Lower leg skin (tissue), 4 donors: ENCODE measurements around the gene RAB11FIP5. TPM values are rescaled to one million over a fixed set of nuclear protein-coding genes. Genes with fewer than 3 reads are reported as not detected.
A peak's percentile ranks its signal among the peaks of the same experiment; 100 is the strongest.

ENCODE experiments used
- DNase-seq, 2 donors: peaks; one replicate each; pipeline ENCODE4 v3.0.0-alpha.2; 2019; ENCODE audit warnings: low spot score in 2 of 2
- H3K4me3 ChIP-seq: fragments of 200-600 bp; sonication (generic); 2 replicates; pipeline ENCODE4 v1.5.1; 2017; ENCODE audit warnings: mild to moderate bottlenecking, low read depth; ENCODE audit not compliant: poor library complexity, severe bottlenecking
- POLR2A ChIP-seq, 2 donors: fragments of 450-650 bp; IDR thresholded peaks; one replicate each; pipeline ENCODE4 v1.6.1; 2016 to 2017; ENCODE audit warnings: antibody characterized with exemption in 2 of 2, mild to moderate bottlenecking in 1 of 2, moderate library complexity in 1 of 2
- WGBS, 2 donors: methylation state at CpG; one replicate each; pipeline ENCODE4 v1.1.5; 2018; 5-methylcytosine and 5-hydroxymethylcytosine counted together
- intact Hi-C: fragments of 100-400 bp; cut with DNase I; formaldehyde crosslinking; loops from one replicate; pipeline ENCODE4 v1.15.0; 2023; ENCODE audit warnings: low total_unique reads
- total RNA-seq, 4 donors: library from RNA; depleted of rRNA; stranded (reverse); fragments of >200 nt; gene quantifications; one replicate each; pipeline ENCODE4 v1.1.0, GENCODE V29; 2016
- TF ChIP-seq, protein P1 (sequence below), 3 donors: fragments of 450-650 bp; IDR thresholded peaks; one replicate each; pipeline ENCODE4 v1.5.1; 2016; ENCODE audit warnings: antibody characterized with exemption in 3 of 3, mild to moderate bottlenecking in 3 of 3, moderate library complexity in 2 of 3

The RAB11FIP5 gene
- total RNA-seq, 4 donors from 2014 or later, result 35.7 to 43.7 (median 42.0) TPM

DNA sequence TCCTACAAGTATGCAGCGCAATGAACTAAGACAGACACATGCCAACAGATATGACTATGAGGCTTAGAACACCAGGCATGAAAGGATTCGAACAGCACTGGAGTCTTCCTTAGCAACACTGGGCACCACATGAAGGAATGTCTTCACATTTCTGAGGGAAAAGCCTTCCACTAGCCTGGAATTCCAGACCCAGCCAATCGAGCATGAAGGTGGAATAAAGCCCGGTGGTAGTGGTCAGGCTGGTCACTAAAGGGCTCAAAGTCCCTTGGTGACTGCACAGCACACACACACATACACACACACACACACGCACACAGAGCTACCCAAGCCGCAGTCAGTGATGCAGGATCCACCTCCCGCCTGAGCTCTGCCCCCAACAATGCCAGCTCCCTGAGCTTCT is 21.6 kb downstream of the RAB11FIP5 start:
- no peak for TF ChIP-seq POLR2A (IDR thresholded peaks at IDR 0.05)
- TF ChIP-seq, protein P1, sequence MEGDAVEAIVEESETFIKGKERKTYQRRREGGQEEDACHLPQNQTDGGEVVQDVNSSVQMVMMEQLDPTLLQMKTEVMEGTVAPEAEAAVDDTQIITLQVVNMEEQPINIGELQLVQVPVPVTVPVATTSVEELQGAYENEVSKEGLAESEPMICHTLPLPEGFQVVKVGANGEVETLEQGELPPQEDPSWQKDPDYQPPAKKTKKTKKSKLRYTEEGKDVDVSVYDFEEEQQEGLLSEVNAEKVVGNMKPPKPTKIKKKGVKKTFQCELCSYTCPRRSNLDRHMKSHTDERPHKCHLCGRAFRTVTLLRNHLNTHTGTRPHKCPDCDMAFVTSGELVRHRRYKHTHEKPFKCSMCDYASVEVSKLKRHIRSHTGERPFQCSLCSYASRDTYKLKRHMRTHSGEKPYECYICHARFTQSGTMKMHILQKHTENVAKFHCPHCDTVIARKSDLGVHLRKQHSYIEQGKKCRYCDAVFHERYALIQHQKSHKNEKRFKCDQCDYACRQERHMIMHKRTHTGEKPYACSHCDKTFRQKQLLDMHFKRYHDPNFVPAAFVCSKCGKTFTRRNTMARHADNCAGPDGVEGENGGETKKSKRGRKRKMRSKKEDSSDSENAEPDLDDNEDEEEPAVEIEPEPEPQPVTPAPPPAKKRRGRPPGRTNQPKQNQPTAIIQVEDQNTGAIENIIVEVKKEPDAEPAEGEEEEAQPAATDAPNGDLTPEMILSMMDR (IDR thresholded peaks at IDR 0.05), result peak in 1 of 3 donors; percentile 43
- H3K4me3 ChIP-seq, result no peak overlapping the region
- intact Hi-C loops, result no loop called here
- WGBS, 2 donors, result 86 to 87% methylated on average over 7 of the region's 7 CpGs
- DNase-seq, result no peak

DNA sequence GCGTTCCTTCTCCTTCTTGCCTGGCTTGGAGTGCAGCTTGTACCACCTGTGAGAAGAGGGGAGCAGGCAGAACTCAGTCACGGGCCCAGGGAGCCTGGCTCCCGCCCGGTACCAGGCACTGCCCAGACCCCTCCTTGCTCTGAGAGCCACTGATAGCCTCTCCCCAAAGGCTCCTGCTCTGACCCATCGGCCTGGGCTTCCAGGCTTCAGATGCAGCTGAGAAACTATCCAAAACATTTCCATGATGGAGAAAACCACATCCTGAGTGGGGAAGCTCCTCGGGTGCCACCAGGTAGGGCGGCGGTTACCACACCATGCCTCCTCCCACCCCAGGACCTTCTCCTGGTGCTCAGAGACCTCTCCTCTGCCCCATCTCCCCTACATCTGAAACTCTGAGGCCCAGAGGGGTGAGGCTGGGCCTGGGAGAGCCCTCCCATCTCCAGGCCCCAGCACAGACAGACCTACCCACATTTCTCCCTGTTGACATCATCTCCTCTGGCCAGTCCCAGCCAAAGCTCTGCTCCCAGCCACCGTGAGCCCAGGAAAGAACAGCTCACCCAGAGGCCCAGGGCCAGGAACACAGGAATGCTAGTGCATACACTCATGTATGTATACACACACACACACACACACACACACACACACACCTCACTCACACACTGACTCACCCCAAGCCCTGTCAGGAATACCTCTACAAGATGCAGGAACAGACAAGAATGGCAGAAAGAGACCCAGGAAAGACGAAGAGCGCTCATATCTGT is 23.3 kb downstream of the RAB11FIP5 start:
- intact Hi-C loops, result loop anchor here (10.0 kb wide), 1 partner anchor 75 kb away; no protein-coding TSS in a partner anchor
- WGBS, 2 donors, result 74 to 77% methylated on average over 11 of the region's 11 CpGs
- H3K4me3 ChIP-seq, result no peak overlapping the region
- no peak for DNase-seq
- TF ChIP-seq, protein P1 (IDR thresholded peaks at IDR 0.05), result no peak
- TF ChIP-seq POLR2A (IDR thresholded peaks at IDR 0.05), result no peak

DNA sequence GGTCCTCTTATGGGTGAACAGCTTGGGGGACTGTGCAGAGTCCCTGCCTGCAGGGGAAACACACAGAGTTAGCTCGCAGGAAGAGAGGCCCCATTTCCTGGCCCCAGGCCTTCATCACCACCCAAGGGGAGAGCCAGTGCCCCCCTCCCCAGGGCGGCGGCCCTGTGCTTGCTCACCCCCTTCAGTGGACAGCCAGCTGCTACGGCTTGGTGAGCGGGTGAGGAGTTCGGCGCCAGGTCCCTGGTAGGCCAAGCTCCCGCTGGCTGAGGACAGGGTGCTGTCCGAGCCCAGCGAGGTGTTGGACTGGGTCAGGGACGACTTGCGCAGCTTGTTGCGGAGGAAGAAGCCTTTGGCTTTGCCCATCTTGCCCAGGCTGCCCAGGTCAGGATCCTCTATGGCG is 24.0 kb downstream of the RAB11FIP5 start:
- no peak for DNase-seq
- no peak overlapping the region for H3K4me3 ChIP-seq
- TF ChIP-seq, protein P1 (IDR thresholded peaks at IDR 0.05), result no peak
- TF ChIP-seq POLR2A (IDR thresholded peaks at IDR 0.05), result no peak
- WGBS, 2 donors, result 90% methylated on average over 13 to 14 of the region's 14 CpGs
- intact Hi-C loops, result loop anchor here (10.0 kb wide), 1 partner anchor 76 kb away; no protein-coding TSS in a partner anchor

DNA sequence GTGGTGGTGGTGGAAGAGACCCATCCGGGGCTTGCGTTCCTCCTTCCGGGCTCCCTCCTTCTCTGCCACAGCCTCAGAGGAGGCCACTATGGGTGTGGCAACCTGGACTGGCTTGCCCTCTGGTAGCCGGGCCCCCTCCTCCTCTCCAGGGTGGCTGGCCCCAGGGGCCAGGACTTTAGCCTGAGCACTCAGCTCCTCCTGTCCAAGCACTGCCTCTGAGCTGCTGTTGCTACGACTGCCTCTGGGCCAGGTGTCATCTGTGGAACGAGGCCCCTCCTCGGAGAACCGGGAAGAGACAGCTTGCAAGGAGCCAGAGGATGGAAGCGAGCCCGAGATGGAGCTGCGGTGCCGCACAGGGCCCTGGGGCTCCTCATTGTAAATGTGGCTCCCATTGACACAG is 24.5 kb downstream of the RAB11FIP5 start:
- intact Hi-C loops, result loop anchor here (10.0 kb wide), 1 partner anchor 77 kb away; no protein-coding TSS in a partner anchor
- WGBS, 2 donors, result 88 to 93% methylated on average over 12 of the region's 12 CpGs
- TF ChIP-seq POLR2A (IDR thresholded peaks at IDR 0.05), result no peak
- DNase-seq, result no peak
- H3K4me3 ChIP-seq, result no peak overlapping the region

DNA sequence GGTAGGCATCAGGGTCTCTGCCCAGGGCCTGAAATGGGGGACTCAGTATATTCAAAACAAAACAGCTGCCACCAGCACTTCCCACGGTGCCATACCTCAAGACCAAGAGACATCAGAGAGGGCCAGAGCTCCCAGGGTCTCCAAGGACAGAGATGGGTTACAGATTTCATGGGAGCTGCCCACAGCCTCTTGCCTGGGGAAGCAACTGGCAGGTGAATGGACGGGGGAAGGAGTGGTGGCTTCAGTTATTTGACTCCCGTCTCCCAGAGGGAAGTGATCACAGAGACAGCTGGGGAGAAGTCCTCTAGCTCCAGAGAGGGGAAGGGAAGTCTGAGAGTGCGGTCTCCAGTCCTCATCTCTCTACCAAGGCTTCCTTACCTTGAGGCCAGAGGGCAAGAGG is 25.4 kb downstream of the RAB11FIP5 start:
- H3K4me3 ChIP-seq, result no peak overlapping the region
- intact Hi-C loops, result loop anchor here (10.0 kb wide), 1 partner anchor 77 kb away; no protein-coding TSS in a partner anchor
- DNase-seq, result no peak
- 84% methylated on average over 4 of the region's 4 CpGs for WGBS, 2 donors
- TF ChIP-seq, protein P1 (IDR thresholded peaks at IDR 0.05), result no peak
- no peak for TF ChIP-seq POLR2A (IDR thresholded peaks at IDR 0.05)

DNA sequence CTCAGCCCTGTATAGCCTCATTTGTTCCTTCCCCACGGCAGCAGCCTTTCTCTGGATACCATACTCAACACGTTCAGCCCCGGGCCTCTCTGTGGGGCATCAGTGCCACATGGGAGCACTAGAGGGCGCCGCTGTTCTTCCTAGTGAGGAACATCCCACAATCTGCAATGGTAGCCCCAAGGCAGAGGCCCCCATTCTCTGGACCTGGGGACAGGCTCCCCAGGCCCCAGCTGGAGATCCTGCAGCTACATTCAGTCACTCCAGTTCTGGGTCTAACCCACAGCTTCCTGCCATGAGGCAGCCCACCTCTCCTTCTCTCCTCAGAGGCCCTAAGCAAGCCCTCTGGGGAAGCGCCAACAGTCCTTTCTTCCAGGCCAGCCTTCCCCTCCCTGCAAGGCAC is 27.1 kb downstream of the RAB11FIP5 start:
- DNase-seq, result peak; percentile 81 to 96
- TF ChIP-seq, protein P1 (IDR thresholded peaks at IDR 0.05), result peak in 1 of 3 donors; percentile 71
- no peak for TF ChIP-seq POLR2A (IDR thresholded peaks at IDR 0.05)
- no peak overlapping the region for H3K4me3 ChIP-seq
- intact Hi-C loops, result loop anchor here (10.0 kb wide), 1 partner anchor 79 kb away; no protein-coding TSS in a partner anchor
- 24 to 26% methylated on average over 6 of the region's 6 CpGs for WGBS, 2 donors
